Activated effector memory CD4-positive, alpha-beta T cell treated with anti-CD3 and anti-CD28 coated beads, Interleukin-2, amount 50 U/mL, for 16 hours (primary cell): ENCODE measurements around the gene HIVEP3.
A peak's percentile ranks its signal among the peaks of the same experiment; 100 is the strongest.

Experiments used
- DNase-seq: peaks from one replicate; pipeline ENCODE4 v3.0.0-alpha.2; 2020

The HIVEP3 gene

DNA sequence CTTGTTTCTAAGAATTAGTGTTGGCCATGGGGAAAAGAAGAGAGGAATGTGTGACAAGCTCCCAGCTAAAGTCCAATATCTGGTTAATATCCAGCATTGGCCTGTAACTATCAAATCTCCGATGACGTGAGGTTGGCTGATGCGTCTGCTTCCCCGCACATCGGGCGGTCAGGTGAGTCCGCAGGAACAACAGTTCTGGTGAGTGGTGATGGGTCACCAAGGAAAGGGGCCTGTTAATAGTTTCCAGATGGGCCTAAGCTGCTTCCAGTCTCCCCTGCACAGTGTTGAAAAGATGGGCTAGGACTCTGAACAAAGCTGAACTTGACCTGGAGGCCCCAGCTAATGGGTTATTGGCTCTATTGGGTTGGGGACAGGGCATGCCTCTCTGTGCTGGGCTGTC, 241.1 kb downstream of the HIVEP3 start:
- DNase-seq = peak; percentile 17

DNA sequence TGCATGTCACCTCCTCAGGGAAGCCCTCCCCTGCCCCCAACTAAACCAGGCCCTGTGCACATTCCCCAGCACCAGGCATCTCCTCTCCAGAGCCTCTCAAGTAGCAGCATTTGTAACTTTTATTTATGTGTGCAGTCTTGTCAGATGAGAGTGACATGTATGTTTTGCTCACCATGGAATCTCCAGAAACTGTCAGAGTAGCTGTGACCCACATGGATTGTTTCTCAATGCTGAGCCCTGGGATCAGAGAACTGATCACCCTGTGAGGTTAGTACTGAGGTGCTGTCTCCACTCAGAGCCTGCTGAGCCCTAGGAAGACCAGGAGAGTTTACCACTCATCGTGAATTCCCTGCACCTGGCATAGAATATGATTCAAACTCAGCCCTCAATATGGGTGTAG, 243.3 kb downstream of the HIVEP3 start:
- no peak for DNase-seq

DNA sequence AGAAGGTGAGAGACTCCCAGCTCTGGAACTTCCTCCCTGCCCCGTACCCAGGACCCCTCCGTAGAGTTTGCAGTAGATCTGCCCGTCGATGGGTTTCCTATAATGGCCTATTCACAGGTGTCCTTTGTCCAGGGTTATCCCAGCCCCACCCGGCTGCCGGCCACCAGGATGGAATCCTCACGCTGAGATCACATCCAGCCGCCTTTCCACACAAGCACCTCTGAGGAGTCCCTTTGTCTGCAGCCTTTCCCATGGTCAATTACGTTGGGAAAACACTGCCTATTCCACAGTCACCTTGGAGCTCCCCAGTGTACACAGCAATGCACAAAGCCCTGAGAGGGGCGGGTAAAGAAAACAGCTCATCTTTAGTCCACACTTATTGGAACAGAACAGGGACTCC, 244.2 kb downstream of the HIVEP3 start:
- DNase-seq = peak; percentile 55

DNA sequence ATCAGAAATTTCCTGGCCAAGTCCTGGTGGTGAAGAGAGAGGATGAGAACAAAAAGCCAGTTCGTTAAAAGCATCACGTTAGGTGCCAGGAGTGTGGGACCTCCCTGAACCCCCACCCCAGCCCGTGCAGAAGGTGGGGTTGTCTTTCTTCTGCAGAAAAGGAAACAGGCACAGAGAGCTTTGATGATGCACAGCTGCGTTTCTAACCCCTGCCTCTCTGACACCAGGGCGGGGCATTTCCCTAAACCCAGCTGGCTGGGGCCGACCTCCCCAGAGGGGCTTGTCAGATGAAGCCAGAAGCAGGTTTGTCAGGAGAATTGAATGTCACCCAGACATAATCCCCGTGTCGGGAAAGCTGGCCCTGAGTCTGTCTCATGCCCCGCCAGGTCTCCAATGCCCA, 244.9 kb downstream of the HIVEP3 start:
- peak; percentile 77 for DNase-seq

DNA sequence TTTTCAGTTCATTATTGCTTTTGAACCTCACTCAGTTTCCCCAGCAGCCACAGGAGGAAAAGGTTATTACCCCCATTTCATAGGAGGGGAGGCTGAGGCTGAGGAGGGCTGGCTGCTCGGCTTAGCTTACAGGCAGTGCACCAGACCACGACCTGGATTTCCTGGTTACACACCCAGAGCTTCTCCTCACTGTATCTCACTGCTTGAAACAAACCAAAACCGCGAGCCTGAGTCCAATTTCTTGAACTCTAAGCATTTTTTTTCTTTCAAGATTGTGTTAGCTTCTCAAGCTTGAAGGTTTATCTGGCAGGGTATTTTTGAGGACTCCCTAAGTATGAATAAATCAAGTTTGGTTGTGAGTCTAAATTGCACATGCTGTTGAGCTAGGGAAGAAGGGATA, 245.3 kb downstream of the HIVEP3 start:
- peak; percentile 72 for DNase-seq

DNA sequence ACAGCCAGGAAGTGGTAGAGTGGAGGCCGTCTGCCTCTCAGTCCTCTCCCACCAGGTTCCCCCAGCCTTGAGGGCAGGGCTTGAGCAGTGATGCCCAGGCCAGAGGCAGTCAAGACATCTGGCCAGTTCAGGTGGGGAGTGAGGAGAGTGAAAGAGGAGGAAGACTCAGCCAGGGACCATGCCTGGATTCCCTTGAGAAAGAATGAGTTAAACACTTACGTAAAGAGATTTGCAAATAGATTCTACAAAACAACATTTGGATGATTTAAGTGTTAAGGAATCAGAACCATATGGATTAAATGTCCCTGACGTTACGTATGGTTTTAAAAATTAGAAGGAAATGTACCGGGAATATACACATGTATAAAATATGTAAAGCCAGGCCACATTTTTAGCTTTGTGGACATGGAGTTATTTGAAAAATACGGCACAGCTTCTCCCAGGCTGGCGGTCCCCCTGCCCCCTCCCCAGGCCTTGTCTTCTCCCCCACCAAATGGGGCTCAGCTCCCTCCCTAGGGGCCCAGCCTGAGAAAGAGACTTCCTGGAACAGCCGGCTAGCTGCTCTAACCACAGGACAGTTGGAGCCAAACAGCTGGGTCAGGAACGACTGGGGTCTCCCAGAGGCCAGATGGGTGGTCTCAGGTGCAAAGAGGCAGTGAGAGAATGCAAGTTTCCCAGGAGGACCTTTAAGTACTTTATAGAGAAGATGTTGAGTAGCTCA, 245.9 kb downstream of the HIVEP3 start:
- DNase-seq = peak; percentile 62

DNA sequence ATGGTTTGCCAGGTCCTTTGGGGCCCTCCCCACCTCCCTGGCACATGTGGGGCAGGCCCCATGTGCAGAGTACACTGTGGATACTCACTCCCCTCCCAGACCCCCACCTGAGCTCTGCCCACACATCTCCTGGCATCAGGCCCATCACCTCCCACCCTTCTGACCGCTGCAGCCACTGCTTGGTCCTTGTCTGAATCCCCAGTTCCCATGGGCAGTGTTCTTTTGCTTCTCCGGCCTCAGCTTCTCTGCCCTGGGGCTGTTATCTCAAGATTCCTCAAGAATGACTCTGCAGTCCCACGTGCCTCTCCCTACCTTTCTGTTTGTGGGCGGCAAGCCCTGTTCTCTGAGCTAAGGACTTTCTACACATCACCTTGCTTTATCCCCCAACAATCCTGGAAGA, 246.5 kb downstream of the HIVEP3 start:
- peak; percentile 49 for DNase-seq

DNA sequence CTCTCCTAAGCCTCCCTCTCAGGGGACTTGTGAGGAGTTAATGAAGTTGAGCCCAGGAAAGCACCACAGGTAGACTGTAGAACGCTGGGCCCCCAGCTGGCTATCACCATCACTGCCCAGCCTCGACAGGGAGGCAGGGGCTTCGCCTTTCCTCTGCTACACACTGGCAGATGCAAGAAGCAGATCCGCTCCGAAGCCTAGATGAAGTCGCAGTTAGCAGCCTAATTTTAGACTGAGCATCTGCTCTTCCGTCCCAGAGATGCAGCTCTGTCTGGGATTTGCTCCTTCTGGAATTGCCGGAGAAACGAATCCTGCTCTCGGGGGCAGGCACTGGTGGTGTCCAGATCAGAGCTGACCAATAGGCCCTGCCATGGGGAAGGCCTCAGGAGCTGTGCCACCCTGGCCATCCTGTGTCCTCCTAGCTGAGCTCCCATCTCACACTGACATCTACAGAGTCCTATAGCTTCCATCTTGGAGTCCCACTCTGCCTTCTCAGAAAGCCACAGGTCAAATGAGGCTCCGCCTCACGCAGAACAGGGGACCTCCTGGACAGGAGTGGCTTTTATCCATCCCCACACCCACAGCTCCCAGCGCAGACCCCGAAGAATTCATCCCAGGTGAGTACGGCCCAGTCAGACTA, 247.5 kb downstream of the HIVEP3 start:
- peak; percentile 46 for DNase-seq

DNA sequence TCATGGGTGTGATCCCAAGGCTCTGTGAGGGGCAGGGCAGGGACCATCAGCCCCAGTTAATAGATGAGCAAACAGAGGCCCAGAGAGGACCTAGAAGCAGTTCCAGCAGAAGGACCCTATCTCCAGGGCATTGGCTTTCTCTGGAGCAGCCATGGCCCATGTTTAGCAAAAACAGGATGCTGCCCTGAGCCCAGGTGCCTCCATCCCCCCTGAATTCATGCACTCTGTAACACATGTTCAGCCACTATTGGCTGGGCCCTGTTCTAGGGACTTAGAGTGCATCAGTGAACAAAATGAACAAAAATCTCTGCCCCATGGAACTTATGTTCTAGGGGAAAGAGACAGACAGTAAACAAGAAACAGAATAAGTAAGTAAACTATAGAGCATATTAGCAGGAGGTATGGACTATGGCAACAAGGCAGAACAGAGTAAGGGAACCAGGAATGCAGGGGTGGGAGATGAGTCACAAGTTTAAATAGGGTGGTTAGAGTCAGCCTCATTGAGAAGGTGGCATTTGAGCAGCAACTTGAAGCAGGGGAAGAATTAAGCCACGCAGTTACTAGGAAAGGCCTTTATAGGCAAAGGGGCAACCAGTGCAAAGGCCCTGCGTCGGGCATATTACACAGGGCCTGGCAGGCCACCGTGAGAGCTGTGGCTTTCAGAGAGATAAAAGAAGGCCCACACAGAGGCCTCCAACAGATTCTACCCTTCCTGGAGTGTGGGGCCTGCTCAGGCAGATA, 248.3 kb downstream of the HIVEP3 start:
- DNase-seq = peak; percentile 57

DNA sequence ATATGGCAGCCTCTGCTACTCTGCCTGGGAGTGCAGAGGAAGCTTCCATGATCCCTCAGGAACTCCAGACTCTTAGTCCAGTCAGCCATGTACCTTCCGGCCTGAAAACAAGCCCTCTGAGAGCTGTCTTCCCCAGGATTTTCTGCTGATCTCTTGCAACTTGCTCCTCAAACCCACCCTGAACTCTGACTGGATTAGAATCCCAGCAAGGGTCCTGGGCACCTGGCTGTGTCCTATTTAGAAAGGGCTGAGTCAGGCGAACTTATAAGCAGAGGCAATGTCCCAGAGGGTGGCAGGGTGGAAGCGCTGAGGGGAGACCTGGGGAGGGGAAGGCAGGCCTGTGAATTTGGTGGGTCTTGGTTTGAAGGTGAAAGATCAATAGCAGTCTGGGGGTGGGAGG, 249.8 kb downstream of the HIVEP3 start:
- DNase-seq = peak; percentile 49

DNA sequence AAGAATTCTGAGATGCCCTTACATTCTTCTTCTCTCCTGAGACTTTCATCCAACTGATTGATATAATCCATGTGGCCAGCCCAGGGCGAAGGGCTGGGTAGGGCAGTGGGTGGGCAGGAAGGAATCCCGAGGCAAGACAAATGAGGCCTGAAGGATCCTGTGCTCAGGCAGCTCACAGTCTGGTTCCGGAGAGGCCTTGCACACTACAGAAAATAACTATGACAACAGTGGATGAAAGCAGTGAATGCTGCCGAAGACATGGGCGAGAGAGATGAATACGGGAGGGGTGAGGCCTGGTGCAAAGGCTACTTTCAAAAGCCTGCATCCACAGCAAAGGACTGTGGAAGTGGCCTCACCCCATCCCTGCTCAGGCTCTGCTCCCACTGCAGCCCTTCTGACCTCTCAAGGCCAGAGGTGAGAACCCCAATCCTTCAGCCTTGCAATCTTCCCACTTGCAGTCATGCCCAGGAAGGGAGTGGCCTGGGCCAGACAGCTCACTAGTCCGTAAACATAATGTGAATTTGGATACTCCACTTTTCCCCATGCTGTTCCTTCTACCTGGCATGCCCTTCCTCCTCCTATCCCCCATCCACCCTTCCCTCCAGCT, 250.6 kb downstream of the HIVEP3 start:
- no peak for DNase-seq

DNA sequence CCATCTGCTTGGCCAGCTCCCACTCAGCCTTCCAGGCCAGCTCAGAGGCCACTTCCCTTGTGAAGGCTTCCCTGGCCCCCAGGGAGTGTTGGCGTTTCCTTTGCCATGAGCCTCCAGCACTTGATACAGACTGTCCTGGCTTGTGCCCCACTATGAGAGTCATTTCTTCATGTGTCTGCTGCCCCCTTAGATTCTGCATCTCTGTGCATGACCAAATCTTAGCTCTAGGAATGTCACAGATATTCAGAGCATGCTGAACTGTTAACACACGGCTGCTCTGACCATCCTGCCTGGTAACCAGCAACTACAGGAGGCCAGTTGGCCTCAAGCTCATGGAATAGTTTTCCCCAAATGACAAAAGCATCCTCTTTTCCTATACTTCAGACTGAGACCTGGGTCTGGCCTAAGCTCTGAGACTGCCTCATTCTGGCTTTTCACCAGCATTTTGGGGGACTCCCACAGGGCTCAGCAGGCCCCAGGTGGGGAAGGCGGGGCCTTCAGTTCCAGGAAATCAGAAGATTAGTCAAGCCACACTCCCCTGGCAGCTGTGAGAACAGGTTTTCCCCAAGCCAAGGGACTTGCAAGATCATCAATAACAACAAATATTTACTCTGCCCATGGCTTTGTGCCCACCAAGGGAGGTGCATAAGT, 251.6 kb downstream of the HIVEP3 start:
- DNase-seq = peak; percentile 88

DNA sequence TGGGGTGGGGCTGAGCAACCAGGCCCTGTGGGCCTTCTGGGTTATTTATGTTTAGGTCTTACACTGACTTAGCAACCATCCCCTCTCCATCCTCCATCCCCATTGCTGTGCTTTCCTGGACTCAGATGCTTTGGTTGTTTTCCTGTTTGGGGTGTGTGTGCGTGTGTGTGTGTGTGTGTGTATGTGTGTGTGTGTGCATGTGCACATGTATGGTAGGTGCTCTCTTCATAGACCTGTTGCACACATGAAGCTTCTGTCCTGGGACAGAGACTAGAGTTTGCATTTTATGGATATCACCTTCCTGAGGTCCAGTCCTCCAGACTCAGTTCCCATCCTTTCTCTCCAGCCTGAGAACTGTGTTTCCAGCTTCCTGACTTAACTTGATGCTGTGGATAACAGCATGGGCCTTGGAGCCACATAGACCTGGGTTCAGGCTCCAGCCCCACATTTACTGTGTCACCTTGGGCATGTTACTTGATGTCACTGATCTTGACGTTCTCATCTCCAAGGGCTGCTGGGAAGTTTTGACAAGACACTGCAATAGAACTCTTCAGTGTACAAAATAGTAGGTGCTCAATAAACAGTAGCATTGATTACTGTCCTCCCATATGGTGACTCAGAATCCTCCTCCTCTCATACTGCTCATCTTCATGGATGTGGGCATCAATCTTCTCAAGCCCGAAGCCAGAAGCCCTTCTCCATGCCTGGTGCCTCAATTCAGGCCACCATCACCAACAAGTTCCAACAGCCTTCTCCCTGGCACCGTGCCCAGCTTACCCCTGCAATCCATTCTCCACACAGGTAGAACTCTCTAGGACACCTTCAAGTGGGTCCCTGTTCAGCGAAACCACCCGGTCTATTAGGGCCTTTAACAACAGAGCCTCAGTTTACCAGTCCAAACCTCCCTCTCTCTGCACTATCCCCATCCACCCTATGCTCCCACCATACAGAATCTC, 252.5 kb downstream of the HIVEP3 start:
- no peak for DNase-seq

DNA sequence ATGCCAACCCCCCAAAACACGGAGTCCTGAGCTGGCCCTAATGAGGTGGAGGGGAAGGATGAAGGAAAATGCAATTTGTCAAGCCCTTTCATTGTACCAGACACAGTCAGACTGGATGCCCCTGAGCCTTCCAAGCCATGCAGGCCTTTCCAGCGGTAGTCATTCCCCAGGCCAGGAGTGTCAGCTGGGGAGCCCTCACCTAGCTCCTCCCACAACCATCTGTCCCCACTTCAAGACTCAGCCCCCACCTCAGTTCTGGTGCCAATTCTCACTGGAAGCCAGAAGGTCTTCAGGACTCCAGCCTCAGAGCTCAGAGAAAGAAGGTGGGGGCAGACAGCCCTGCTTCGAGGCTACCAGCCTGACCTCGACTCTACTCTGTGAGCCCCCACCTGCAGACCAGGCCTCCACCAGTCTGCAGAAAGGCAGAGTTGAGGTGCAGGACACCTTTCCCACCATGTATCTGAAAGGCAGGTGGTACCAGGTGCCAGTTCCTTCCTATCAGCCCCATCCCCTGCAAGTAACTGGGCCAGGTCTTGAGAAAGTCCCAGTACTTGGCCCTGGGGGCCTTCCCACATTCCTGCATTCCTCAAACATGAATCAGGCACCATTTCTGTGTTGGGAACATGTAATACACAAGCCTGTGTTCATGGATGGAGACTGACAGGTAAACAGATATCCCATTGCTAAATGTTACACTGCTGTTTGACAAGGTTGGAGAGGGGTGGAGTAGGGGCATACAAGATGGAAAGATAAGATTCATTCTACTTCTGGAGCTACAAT, 253.7 kb downstream of the HIVEP3 start:
- DNase-seq = no peak

DNA sequence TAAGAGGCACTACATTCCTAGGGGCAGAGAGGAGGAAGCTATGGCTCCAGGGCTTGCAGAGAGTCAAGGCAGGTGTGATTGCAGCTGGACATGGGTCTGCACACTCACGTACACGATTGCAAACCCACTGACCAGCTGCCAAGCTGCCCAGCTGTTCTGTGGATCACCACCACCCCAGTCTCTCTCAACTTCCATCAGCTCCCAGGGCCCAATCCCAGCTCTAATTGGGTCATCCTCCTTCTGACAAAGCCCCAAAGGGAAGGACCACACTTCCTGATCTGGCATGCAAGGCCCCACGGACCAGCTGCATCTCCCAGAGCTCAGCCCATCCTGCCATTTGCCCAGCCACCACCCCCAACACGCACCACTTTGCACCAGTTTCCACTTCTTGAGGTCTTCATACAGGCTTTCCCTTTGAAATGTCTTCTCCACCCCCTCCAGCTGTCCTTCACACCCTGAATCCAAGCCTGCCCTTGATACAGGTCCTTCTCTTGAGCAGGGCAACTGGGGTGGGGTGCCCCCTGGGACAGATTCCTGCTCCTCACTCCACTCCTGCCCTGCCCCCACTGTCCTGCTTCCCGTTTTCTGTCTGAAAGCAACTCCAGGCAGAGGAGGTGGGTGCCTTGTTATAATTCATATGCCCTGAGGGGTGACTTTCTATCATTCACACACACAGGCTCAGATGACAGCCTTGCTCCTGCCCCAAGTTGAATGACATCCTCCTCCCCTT, 254.9 kb downstream of the HIVEP3 start:
- no peak for DNase-seq

DNA sequence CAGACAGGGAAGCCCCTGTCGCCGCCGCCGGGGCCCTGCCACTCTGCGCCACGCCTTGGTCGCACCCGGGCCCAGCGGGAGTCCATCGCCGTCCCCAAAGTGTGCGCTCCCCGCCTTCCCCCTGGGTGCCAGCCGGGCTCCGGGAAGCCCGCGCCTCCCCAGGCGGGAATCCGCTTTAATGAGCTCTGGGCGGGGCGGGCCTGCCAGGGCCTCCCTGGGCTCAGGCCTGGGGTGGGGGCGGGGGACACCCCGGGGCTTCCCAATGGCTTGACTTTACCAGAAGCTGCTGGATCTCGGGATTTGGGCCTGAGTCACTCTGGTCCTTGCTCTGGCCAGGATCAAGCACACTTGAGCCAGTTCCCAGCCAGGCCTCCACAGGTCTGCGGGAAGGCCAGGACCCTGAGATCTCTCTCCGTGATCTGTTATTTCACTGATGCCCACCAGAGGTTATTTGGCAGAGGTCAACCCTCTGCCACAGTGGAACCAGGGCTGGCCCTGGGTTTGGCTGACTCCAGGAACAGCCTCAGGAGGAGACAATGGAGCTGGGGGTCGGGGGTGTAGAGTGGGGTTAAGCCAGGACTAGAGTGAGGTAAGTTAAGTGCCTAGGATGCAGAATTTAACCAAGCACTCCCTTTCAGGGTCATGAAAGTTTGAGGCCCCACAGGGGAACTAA, 255.8 kb downstream of the HIVEP3 start:
- DNase-seq = no peak

DNA sequence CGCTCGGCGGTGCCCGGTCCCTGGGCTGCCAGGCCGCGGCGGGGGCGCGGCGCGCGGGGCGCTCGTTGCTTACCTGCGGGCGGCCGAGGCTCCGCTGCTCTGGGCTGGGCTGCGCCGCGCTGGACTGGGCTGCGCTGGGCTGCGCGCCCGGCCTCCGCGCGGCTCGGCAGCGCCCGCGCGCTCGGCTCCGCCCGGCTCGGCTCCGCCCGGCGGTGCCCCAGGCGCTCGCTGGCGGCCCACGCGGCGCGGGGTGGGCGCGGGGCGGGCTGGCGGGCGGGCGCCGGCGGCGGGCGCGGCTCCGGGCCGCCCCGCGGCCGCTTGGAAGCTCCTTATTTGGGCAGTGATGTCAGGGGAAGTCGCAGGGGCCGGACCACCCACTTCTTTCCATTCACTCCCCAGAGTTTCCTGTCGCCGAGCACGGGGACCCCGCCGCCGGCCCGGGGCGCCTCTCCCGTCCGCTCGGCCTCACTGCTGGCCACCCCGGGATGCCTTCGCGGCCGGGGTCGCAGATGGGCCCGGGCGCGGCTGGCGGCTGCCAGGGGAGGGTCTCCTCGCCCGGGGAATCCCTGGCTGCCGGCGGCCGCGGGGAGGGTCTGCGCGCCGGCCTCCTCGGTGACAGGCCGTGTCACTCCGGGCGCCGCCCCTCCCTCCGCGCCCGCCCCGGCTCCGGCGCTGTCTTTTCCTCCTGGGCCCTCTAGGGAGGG, 256.5 kb downstream of the HIVEP3 start:
- peak; percentile 92 for DNase-seq

DNA sequence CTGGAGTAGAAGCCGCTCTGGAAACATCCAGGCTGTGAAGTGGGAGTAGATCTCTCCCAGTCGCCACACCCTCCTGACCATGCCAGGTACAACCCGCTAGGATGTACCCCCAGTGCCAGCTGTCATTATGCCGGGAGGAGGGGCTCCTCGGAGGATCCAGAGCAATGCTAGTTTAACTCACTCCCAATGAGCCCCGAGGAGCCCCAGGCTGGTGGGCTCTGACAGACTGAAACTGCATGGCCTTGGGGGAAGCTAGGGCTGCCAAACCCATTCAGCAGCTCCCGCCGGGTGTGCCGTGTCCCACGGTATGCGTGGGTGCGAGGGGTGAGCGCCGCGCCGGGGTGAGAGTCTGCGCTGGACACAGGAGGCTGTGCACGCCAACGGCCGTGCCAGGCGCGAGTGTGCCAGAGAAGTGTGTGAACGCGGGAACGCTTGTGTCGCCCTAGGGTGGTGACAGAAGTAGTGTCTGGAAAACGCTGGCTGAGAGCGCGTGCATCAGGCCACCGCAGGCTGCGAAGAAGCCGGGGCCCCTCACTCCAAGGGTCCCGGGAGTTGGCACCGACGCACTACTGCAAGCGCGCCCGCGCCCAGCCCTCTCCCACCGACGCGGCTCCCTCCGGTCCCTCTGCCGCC, 257.2 kb downstream of the HIVEP3 start:
- DNase-seq = peak; percentile 70
